GM20000 (cell line): ENCODE measurements around the gene MRFAP1.

Experiments used
- DNase-seq: peaks from one replicate; pipeline ENCODE4 v3.0.0; 2012; ENCODE audit warnings: low spot score
- TF ChIP-seq, protein P1 (sequence below): IDR thresholded peaks from 2 replicates; pipeline ENCODE4 v1.5.1; 2012; ENCODE audit warnings: mild to moderate bottlenecking, control low read depth; ENCODE audit errors: extremely low read depth, missing control alignments

Gene MRFAP1

DNA sequence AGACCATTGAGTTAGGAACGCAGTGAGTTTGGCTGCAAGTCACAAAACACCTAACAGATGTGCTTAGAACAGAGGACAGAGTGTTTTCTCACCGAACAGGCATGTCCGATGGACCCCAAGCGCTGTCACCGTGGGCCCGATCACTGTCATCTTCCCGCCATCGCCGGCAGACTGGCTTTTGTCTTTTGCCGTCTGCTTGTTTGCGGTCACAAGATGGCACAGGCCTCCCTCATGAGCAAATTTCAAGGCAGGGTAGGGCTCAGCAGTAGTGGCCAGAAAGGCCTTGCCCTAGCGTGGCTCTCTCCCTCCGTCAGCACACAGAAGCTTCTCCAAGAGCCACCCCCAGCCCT lies 21.4 kb upstream of the MRFAP1 start:
- TF ChIP-seq, protein P1, sequence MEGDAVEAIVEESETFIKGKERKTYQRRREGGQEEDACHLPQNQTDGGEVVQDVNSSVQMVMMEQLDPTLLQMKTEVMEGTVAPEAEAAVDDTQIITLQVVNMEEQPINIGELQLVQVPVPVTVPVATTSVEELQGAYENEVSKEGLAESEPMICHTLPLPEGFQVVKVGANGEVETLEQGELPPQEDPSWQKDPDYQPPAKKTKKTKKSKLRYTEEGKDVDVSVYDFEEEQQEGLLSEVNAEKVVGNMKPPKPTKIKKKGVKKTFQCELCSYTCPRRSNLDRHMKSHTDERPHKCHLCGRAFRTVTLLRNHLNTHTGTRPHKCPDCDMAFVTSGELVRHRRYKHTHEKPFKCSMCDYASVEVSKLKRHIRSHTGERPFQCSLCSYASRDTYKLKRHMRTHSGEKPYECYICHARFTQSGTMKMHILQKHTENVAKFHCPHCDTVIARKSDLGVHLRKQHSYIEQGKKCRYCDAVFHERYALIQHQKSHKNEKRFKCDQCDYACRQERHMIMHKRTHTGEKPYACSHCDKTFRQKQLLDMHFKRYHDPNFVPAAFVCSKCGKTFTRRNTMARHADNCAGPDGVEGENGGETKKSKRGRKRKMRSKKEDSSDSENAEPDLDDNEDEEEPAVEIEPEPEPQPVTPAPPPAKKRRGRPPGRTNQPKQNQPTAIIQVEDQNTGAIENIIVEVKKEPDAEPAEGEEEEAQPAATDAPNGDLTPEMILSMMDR: no peak
- no peak for DNase-seq

DNA sequence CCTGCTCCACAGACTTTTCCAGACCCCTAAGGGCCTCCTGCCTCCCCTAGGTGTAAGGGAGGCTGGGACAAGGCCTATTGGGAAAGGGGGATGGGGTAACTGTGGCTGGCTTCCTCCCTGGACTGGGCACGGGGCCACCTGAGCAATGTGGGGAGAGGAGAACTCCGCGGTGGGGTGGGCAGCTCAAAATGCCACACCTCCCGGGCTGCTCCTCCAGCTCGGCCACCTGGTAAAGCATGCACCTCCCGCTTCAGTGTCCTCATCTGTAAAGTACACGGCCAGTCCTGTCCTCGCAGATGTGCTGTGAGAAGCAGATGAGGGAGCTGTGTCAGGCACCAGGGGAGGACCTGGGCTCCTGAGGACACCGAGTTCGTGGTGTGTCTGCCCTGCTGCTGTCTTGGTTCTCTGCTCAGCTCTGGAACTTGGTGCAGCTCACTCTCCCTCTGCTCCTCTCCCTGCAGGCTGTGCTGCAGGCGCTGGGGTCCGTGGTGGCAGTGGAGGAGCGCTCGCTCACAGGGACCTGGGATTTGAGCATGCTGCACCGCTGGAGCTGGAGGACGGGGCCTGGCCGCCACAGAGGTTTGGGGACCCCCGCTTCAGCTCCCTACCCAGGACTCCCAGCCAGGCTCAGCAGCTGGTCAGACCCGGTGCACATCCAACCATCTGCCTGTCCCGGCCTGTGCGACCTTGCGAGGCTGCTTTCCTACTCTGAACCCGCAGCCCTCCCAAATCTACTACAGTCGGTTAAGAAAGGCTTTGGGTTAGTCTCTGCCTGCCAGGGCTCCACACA lies 20.8 kb upstream of the MRFAP1 start:
- TF ChIP-seq, protein P1: no peak
- DNase-seq: no peak

DNA sequence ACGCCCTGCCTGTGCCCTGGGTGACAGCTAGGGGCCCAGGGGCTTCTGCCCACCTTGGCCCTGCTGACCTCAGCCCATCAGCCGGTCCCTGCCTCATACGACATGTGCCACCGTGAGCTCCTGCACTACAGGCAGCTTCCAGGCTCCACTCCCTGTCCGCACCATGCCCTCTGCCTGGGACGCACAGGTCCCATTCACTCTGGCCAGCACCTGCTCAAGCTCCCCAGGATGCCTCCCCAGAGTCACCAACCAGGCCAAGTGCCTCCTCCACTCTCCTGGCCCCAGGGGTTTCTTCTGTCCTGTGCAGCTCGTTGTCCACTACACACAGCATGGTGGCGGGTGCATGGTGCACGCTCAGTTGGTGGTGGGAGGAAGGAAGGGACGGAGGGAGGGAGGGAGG lies 20.2 kb upstream of the MRFAP1 start:
- no peak for DNase-seq
- TF ChIP-seq, protein P1: no peak

DNA sequence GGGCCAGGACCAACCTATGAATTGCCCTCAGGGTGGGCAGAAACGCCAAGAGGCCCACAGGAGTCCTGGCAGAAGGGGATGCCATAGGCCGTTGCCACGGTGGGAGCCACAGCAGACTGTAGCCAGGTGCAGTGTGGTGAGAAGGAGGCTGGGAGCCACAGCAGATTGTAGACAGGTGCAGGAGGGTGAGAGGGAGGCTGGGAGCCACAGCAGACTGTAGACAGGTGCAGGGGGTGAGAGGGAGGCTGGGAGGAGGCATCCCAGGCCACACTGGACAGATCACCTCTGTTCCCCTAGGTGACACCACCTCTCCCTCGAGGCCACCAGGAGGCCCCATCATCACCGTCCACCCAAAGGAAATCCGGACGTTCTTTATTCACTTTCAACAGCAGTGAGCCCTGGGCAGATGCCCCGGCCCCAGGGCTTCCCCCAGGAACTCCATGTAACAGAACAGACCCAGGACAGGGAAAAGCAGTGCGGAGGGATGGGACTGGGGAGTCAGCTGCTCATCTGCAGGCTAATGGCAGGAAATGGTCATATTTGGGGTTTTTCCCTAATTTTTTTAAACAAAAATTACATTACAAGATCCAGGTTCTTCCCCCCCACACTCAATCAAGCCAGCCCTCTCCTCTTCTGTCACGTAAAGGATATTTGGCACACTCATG lies 19.5 kb upstream of the MRFAP1 start:
- no peak for DNase-seq
- TF ChIP-seq, protein P1: no peak

GRCh38 chr4:6621556-6621927 lies 18.9 kb upstream of the MRFAP1 start:
- DNase-seq: no peak
- TF ChIP-seq, protein P1: no peak

DNA sequence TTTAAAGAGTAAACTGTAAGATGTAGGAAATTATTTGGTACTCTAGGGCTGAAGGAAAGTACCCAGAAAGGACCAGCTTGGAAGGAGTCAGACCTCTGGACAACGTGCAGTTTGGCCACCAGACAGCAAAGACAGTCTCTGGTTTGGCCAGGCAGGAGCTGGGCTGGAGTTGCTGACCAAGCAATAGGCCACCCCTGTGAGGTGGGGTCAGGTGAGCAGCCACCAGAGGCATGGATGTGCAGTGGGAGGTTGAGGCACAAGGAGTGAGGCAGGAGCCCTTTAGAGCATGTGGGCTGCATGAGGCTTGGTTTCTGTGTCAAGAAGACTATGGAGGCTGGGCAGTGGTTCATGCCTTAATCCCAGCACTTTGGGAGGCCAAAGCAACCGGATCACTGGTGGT lies 17.7 kb upstream of the MRFAP1 start:
- DNase-seq: no peak
- TF ChIP-seq, protein P1: no peak

GRCh38 chr4:6625256-6625655 lies 15.2 kb upstream of the MRFAP1 start:
- TF ChIP-seq, protein P1: no peak
- DNase-seq: no peak
